Activated gamma-delta T cell treated with Interleukin-2 at 50 U/mL for 16 hours (primary cell): Measurements from ENCODE around the gene MYH14.

Source experiments
- DNase-seq: peaks from one replicate; pipeline ENCODE4 v3.0.0-alpha.2; 2020

MYH14 gene

DNA sequence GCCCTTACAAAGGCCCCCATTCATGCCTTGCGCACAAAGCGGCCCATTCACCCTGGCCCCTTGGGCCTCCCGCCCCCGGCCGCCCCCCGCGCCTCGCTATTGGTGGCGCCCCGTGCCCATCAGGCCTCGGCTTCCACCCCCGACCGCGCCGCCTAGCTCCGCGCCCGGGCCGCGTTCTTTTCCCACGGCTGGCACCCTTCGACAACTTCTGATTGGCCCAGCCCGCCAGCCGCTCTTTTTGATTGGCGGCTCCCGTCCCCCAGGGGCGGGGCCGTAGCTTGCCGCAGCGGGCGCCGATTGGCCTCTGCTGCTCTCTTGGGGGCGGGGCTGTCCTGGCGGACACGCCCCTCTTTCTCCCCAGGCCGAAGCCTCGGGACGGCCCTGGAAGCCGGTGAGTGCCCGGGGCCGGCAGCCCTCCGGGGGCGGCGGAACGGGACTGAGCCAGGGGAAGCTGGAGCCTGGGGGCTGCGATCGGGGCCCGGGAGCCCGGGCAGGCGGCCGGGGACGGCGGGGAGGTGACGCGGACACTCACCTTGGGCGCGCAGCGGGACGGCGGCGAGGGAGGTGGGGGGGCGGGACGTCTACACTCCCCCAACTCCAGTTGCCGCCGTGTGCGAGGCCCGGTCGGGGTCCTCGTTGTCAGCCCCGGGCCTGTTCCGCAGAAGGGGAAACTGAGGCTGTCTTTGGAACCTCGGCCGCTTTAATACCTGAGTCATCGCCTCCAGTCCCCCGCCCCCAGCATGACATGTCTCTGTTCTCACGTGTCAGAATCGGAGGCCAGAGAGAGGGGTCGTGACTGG is at the start of gene MYH14:
Gene MYH14 (plus strand): TSS at position 342 of the 800 bp plus-strand sequence. CDS start 6,744 bp downstream, outside the sequence.
- DNase-seq: no peak

DNA sequence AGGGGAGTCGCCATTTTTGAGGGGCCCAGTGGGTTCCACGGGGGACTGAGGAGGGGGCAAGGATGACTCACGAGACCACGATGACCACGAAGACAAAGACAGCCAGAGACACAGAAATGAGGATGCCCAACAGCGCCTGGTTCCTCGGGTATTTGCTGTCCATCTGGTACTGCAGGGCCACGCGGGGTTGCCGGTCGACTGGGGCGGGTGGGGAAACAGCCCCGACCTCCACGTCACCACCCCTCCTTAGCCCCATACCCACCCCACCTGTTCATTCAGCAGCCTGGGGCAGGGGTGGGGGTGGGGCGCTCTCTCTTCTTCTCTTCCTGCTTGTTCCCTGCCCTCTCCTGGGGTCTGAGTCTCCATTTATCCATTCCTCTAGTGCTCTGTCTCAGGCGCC is 48.9 kb upstream of the MYH14 start:
- no peak for DNase-seq

DNA sequence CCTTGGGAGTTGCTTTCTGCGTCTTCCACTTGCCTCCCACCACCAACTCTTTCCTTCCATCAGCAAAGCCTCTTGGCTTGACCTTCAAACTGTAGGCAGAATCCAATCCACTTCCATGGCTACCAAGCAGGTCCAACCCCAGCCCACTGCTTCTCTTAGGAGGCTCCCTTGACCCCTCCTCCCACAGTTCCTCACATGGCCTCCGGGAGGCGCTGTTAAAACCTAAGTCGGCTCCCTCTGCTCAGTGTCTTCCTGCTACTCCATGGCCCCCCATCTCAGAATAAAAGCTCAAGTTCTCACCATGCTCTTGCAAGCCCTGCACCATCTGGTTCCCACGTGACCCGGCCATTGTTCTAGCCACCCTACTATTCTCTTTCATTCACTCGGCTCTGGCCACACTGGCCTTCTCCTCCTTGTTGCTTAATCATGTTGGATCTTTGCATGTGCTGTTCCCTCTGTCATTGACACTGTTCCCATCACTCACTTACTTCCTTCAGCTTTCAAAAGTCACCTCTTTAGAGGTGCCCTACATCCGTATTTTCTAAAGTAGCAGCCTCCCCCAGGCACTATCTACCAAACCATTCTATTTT is 47.8 kb upstream of the MYH14 start:
- DNase-seq: no peak

DNA sequence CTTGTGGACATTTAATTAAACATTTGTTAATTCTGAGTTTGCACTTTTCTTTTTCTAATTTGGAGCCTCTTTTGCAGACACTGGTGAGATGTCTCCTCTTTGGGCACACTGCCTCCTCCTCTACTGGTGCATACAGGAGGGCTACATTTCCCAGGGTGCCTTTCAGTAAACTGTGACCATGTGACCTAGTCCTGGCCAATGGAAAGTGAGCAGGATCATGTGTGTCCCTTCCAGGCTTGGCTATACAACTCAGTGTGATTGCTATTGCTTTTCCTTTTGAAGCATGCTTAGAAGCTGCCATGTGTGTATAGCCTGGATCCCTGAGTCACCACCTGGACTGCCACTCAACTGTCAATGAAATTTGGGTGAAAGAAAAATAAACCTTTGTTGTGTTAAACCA is 44.8 kb upstream of the MYH14 start:
- DNase-seq: no peak

DNA sequence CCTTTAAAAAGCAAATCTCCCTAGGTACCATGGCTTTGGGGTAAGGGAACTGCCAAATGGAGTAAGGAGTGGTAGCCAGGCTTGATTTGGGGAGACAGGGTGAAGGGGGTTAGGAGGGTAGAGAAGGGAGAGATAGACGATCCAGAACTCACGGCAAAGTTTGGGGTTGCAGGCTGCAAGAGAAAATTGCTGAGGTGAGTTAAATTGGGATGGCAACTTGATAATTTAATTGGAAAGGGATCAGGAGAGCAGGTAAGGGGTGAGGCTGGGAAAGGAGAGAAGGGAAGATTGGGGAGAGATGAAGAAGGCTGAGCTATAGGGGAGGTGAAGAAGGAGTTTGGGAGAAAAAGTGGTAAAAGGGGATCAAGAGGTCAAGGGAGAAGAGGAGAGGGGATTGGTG is 44.3 kb upstream of the MYH14 start:
- DNase-seq: no peak

DNA sequence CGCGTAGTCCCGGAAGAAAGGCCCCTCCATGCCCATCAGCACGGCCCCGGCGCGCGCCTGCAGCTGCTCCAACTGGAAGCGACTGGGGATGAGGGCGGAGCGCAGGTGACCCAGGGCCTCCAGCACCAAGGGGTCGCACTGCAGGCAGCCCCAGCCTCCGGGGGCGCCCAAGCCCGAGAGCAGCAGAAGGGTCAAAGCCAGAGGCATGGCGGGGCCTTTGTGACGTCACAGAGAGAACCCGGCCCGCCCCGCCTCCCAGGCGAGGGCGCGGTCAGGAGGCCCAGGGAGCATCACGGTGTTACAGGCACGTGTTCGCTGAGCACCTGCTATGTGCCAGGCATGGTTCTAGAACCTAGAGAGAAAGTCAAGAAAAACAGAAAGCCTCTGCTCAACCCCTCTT is 40.4 kb upstream of the MYH14 start, which contains the start of gene IZUMO2:
Gene IZUMO2 (minus strand): TSS at position 294 of the 400 bp plus-strand sequence. CDS start 87 bp downstream, at position 207.
- no peak for DNase-seq

DNA sequence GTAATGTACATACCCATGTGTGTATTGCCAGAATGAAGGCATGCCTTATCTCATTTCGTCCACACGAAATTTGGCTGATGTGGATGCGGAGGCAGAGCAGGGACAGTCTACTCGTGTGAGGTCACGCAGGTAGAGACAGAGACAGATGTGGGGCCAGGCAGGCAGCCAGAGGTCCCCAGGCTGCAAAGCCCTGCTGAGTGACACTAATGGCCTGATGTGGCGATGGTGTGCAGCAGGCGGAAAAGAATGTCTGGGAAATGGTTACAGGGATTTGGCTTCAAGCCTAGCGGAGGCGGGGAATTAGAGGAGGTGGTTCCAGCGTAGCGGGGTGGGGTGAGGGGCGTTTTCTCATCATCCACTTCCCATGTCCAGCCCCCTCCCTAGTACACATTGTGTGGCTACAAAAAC is 36.1 kb upstream of the MYH14 start:
- DNase-seq: no peak

DNA sequence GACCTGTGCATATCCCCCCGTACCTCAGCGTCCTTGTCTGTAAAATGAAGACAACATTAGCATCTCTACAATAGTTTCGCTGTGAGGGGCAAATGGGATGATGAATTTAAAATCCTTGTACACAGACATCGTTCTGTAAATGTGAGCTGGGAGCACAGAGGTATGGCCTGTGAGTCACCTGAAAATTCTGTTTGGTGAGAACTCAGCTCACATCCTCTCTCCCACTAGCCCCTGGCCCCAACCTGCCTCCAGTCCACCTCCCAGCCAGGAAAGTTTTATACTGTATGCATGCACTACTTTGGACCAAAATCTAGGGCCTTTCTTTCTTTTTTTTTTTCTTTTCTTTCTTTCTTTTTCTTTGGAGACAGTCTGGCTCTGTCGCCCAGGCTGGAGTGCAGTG is 31.7 kb upstream of the MYH14 start:
- no peak for DNase-seq

DNA sequence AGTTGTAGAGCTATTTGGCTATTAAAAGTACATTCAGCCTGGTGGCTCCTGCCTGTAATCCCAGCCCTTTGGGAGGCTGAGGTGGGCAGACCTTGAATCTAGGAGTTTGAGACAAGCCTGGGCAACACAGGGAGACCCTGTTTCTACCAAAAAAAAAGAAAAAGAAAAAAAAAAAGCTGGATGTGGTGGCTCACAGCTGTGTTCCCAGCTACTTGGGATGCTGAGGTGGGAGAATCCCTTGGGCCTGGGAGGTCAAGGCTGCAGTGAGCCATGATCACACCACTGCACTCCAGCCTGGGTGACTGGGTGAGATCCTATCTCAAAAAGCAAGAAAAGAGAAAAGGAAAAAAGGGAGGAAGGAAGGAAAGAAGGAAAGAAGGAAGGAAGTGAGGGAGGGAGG is 30.7 kb upstream of the MYH14 start:
- DNase-seq: no peak

DNA sequence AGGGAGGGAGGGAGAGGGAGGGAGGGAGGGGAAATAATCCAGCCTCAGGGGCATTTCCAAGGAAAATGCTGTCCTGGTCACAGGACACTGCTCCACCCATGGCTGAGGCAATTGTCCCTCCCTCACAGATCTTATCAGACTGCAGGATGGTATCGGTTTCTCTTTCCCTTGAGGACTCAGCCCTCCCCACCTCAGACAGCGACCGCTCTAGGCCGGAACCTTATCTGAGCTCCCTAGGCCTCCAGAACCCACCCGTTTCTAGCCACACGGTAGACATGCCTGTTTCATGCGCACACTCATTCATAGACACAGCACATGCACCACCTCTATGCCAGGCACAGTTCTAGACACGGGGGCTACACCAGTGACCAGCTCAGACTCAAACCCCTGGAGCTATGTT is 30.3 kb upstream of the MYH14 start:
- no peak for DNase-seq

DNA sequence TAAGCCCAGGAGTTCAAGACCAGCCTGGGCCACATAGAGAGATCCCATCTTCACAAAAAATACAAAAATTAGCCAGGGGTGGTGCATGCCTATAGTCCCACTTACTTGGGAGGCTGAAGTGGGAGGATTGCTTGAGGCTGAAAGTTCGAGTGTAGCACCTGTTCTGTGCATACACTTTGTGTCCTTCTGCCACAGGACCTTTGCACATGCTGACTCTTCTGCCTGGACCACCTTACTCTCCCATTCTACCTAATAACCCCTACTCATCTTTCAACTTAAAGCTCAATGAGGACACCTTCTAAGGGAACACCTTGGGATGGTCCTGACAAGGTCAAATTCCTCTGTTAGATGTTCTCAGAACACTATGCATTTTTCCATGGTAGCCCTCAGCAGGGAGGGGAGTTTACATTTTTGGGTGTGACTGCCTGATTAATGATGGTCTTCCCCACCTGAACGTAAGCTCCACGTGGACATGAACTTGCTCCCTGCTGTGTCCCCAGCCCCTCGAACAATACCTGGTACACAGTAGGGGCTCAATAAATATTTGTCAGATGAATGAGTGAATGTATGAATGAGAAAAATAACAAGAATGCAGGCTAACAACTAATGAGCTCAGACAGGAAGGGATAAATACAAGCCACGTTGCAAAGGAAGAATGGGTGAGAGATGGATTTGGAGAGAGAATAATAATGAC is 29.2 kb upstream of the MYH14 start:
- DNase-seq: no peak

DNA sequence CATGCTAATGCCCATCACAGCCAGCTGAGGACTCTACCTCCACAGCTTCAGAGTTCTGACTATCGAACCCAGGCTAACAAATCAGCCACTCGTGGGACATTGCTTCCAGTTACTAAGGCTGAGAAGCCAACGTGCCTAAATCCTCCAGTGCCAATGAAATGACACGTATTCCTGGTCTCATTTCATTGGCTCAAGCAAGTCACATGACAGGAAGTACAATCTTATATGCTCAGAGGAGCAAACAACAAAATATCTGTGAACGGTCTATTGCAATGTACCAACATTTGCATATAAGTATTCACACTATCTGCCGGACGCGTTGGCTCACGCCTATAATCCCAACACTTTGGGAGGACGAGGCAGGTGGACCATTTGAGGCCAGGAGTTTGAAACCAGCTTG is 27.5 kb upstream of the MYH14 start:
- no peak for DNase-seq

DNA sequence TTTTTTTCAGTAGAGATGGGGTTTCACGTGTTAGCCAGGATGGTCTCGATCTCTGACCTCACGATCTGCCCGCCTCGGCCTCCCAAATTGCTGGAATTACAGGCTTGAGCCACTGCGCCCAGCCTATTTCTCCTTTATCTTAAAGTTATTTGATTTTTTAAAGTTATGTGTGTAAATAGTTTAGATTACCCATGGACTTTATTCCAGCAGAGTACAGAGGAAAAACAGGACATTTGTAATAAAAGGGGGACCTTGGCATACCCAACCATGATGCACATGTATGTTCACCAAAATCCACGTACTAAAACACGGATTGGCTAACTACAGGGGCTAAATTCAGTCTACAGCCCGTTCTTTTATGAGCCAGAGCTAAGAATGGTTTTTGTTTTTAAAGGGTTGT is 26.6 kb upstream of the MYH14 start:
- DNase-seq: no peak

DNA sequence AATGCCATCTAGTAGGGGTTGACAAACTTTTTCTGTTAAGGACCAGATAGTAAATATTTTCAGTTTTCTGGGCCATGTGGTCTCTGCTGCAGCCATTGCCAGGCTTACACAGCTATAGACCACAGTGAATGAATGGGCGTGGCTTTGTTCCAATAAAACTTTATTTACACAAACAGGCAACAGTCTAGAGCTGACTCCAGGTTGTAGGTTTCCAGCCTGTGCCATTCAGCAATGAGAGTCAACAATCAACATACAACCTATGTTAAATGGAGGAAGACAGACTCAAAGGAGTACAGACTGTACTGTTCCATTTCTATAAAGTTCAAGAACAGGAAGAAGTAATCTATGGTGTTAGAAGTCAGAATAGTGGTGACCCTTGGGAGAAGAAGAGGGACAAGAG is 25.1 kb upstream of the MYH14 start:
- DNase-seq: no peak

DNA sequence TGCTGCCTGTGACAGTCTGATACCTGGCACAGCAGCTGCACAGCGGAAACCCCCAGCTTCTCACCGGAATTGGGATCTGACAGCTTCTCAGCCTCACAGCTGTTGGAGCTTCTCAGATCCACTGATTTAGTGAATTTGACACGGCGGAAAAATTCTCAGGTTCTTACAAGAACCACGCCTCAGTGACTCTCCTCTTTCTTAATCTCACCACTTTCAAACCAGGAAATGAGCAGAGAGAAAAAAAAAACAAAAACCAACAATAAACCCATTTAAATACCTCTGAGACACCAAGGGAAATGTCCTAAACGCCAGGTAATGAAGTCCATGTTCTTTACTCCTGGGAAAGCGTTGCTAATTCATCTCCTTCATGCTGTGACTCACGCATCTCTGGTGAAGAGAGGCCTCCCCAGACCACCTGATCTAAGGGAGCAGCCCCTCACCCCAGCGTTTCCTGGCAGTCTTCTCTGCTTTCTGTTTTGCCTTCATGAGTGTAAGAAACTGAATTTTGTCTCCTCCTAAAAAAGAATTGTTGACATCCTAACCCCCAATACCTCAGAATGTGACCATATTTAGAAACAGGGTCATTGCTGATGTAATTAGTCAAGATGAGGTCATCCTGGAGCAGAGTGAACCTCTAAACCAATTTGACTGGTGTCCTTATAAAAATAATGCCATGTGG is 24.4 kb upstream of the MYH14 start:
- DNase-seq: no peak

DNA sequence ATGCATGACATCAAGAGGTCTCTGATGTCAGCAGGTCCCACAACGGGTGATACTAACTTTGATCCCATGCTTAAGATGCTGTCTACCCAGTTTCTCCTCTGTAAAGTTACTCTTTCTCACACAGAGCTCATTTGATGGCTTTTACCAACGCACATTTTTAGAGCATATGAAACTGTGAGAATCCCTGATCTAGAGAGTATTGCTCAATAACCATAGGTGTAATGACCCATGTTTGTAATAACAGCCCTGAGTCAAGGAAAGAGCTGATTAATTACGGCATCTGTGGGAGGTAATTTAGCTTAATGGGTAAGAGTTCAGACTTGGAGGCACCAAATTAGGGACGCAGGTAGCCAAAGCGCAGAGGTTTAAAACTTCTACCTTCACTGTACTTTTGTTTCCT is 22.3 kb upstream of the MYH14 start:
- no peak for DNase-seq

DNA sequence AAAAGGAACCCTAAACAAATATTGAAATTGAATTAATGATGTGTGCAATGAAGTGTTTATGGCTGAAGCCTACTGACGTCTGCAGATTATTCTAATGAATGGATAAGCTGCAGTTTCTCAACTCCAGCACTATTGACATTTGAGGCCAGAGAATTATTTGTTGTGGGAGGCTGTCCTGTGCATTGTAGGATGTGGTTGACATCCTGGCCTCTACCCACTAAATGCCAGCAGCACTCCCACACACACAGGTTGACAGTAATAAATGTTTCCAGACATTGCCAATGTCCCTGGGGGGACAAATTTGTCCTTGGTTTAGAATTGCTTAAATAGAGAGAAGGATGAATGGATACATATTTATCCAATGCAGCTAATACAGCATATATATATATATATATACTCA is 19.2 kb upstream of the MYH14 start:
- no peak for DNase-seq

DNA sequence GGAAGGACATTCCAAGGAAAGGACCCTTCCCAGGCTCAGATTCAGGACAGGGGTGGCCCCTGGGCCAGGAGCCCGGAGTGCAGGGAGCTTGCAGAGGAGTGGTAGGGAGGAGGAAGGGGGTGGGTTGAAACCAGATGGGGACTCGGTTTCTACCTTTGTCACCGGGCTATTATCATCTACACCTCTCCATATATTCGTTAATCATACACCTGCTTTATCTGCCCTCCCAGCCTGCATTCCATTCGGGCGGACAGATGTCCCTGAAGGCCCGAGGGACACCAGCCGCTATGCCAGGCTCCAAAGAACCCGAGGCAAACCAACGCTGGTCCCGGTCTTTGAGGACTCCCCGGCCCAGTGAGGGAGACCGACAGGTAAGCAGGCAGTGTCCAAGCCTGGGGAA is 15.5 kb upstream of the MYH14 start:
- no peak for DNase-seq

DNA sequence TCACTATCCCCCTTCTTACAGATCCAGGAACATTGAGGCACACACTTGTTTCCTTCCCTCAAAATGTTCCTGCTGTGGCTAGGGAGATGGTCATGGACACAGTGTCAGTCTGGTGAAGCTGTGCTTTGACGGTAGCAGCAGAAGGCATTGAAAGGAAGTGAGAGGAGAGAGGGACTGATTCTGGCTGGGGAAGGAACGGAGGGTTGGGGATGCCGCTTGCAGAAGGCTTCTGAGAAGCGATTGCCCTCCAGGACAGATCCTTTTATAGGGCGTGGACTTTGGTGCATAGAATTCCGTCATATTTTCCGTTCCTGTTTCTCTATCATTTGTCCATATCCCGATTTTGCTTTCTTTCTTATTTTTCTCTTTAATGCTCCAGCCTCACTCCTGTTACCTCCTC is 14.1 kb upstream of the MYH14 start:
- DNase-seq: no peak

DNA sequence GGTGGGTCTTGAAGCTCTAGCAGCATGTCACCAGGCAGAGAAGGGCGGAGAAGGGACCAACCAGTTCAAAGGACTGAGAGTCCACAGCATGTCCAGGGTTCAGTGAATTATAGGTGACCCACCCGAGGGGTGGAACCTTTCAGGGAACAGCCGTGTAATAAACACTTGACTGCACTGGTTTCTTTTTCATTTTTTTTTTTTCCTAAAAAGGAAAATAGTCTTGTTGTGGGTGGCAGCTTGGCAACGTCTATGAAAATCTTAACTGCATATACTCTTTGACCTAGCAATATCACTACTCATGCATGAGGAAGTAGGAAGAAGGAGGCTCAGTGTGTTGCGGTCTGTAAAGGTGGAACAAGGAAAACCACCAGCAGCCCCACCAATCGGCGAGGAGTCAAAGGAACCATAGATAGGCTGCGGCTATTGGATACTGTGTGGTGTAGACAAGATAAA is 13.0 kb upstream of the MYH14 start:
- DNase-seq: no peak

DNA sequence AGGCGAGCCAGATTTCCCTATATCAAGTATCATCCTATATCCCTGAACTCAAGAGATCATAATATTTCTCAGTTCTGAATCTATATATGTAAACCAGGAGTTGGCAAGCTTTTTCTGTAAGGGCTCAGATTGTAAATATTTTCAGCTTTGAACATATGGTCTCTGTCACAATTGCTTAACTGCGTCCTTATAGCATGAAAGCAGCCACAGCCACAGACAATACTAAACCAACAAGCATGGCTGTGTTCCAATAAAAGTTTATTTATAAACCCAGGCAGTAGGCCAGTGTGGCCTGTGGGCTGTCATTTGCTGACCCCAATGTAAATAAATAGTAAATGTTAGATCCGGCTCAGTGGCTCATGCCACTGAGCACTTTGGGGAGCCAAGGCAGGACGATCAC is 12.2 kb upstream of the MYH14 start:
- no peak for DNase-seq

DNA sequence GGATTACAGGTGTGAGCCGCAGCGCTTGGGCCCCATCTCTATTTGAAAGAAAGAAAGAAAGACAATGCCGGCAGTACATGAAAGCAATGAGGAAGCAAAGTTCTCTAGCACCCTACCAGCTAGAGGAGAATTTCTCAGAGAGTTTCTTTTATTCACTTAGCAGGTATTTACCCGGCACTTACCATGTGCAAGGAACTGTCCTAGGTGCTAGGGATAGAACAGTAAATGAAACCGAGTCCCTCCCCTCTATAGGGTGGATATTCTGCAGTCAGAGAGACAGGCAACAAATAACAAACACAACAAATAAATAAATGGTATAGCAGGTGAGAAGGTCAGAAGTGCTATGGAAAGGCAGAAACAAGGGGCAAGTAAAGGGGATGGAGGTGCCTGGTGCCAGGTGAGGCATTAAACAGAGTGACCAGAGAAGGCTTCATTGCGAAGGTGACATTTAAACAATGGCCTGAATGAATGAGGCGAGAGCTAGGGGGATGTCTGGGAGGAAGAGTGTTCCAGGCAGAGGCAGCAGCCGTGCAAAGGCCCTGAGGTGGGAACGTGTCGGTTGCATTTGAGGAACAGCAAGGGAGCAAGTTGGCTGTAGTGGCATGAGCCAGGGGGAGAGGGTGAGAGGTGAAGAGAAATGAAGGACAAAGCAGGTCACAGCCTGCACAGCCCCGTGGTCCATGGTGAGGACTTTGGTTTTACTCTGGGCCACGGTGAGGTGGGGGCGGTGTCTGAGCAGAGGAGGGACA is 10.8 kb upstream of the MYH14 start:
- DNase-seq: no peak

DNA sequence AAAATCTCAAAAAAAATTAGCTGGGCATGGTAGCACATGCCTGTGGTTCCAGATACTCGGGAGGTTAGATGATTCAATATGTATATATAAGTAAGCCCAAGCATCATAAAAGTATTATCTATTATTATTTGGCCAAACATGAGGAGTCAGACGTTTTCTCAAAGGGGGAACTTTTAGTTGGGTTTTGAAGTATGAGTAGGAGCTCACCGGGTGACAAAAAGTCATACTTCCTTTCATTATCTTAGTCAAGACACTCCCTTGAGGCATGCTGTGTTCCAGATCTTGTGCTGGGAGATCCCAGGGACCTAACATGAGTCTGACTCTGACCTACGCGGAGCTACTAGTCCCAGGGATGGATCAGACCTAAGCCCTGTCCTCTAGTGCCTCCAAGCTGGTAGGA is 8.2 kb upstream of the MYH14 start:
- no peak for DNase-seq
